SU-DHL-6 (cell line): ENCODE data around the gene WDR7.

Experiments used
- H2AFZ ChIP-seq: fragments of 200-600 bp; sonication (generic); 2 replicates; pipeline ENCODE4 v1.6.1; 2014; ENCODE audit warnings: low read depth, mild to moderate bottlenecking, moderate library complexity, mixed read lengths, antibody characterized with exemption, low read length; ENCODE audit not compliant: severe bottlenecking
- H3F3A ChIP-seq: fragments of 200-600 bp; shearing (Covaris generic); 2 replicates; pipeline ENCODE4 v1.6.0; 2016; ENCODE audit warnings: antibody characterized with exemption, mild to moderate bottlenecking; ENCODE audit not compliant: insufficient read depth
- H3K27ac ChIP-seq: fragments of 200-600 bp; sonication (generic); 2 replicates; pipeline ENCODE4 v1.5.1; 2016; ENCODE audit warnings: low read depth, mild to moderate bottlenecking, low read length, moderate library complexity, mixed read lengths
- H3K27me3 ChIP-seq: fragments of 200-600 bp; sonication (generic), shearing (Covaris generic); 2 replicates; pipeline ENCODE4 v1.6.0; 2014; ENCODE audit warnings: mild to moderate bottlenecking, low read length
- H3K36me3 ChIP-seq: fragments of 200-600 bp; sonication (generic); 2 replicates; pipeline ENCODE4 v1.6.1; 2014; ENCODE audit warnings: mild to moderate bottlenecking, low read length, mixed read lengths
- H3K4me2 ChIP-seq: fragments of 300-600, 200-600 bp; shearing (Covaris generic), sonication (generic); 2 replicates; pipeline ENCODE4 v1.6.0; 2014; ENCODE audit warnings: low read length, low read depth, mild to moderate bottlenecking; ENCODE audit not compliant: poor library complexity, severe bottlenecking
- H3K4me3 ChIP-seq: fragments of 200-600 bp; sonication (generic); 2 replicates; pipeline ENCODE4 v1.5.1; 2014; ENCODE audit warnings: antibody characterized with exemption, low read length, mild to moderate bottlenecking, mixed read lengths; ENCODE audit not compliant: insufficient read depth, poor library complexity, severe bottlenecking
- H3K79me2 ChIP-seq: fragments of 200-600 bp; sonication (generic); 2 replicates; pipeline ENCODE4 v1.6.1; 2014; ENCODE audit warnings: mild to moderate bottlenecking, low read length, moderate library complexity; ENCODE audit not compliant: insufficient read depth
- H3K9ac ChIP-seq: fragments of 200-600 bp; sonication (generic); 2 replicates; pipeline ENCODE4 v1.7.0; 2014; ENCODE audit warnings: mild to moderate bottlenecking, low read length
- H3K9me2 ChIP-seq: fragments of 200-600 bp; sonication (generic); replicated peaks from 2 replicates; pipeline ENCODE4 v1.6.1; 2014; ENCODE audit warnings: low read length; ENCODE audit not compliant: insufficient read depth
- H3K9me3 ChIP-seq: fragments of 200-600 bp; sonication (generic); 2 replicates; pipeline ENCODE4 v1.6.1; 2014; ENCODE audit warnings: low read length, mixed read lengths; ENCODE audit not compliant: insufficient read depth
- H4K20me1 ChIP-seq: fragments of 200-600 bp; sonication (generic); 2 replicates; pipeline ENCODE4 v1.6.1; 2014; ENCODE audit warnings: low read depth, mild to moderate bottlenecking, antibody characterized with exemption, low read length, moderate library complexity, mixed read lengths
- CTCF ChIP-seq: fragments of 200-600 bp; sonication (generic); IDR thresholded peaks from one replicate; pipeline ENCODE4 v1.5.1; 2017; ENCODE audit warnings: antibody characterized with exemption, mild to moderate bottlenecking, low read length, moderate library complexity; ENCODE audit not compliant: insufficient read depth, poor library complexity, severe bottlenecking
- EZH2phosphoT487 ChIP-seq: fragments of 200-600 bp; sonication (generic), shearing (Covaris generic); conservative IDR thresholded peaks from 2 replicates; pipeline ENCODE4 v1.6.1; 2018; ENCODE audit warnings: mild to moderate bottlenecking, antibody characterized with exemption, low read length, moderate library complexity, mixed read lengths

The WDR7 gene

GRCh38 chr18:56952026-56952425 is 300.9 kb downstream of the WDR7 start:
- Histone ChIP-seq H4K20me1 (no peaks in the 10 kb centered on the region), H3K9ac (no peak overlapping the region), H3K9me2 (no peaks in the 10 kb centered on the region), H3K9me3 (no peaks in the 10 kb centered on the region), H3F3A (no peaks in the 10 kb centered on the region), H2AFZ (no peak overlapping the region), H3K4me3 (no peak overlapping the region), H3K36me3 (no peaks in the 10 kb centered on the region), H3K79me2 (no peaks in the 10 kb centered on the region), H3K4me2 (no peak overlapping the region), H3K27ac (no peak overlapping the region), H3K27me3 (no peaks in the 10 kb centered on the region)
- TF ChIP-seq CTCF (no peak), EZH2phosphoT487 (no peak)

GRCh38 chr18:56953428-56954198 is 302.5 kb downstream of the WDR7 start:
- no peak for TF ChIP-seq EZH2phosphoT487
- no peak for TF ChIP-seq CTCF
- Histone ChIP-seq H2AFZ (no peak overlapping the region), H3K4me2 (no peak overlapping the region), H3K9me3 (no peaks in the 10 kb centered on the region), H3F3A (no peaks in the 10 kb centered on the region), H3K4me3 (no peak overlapping the region), H3K9me2 (no peaks in the 10 kb centered on the region), H3K79me2 (no peaks in the 10 kb centered on the region), H4K20me1 (no peaks in the 10 kb centered on the region), H3K36me3 (no peaks in the 10 kb centered on the region), H3K27ac (no peak overlapping the region), H3K9ac (no peak overlapping the region), H3K27me3 (no peaks in the 10 kb centered on the region)

- no peak overlapping the region for H2AFZ ChIP-seq
- no peak overlapping the region for H3K4me2 ChIP-seq
- no peaks in the 10 kb centered on the region for H3K9me3 ChIP-seq
- H4K20me1 ChIP-seq = no peaks in the 10 kb centered on the region
- no peaks in the 10 kb centered on the region for H3K27me3 ChIP-seq
- no peak overlapping the region for H3K27ac ChIP-seq
- H3K9ac ChIP-seq = no peak overlapping the region
- H3F3A ChIP-seq = no peaks in the 10 kb centered on the region
- H3K36me3 ChIP-seq = no peaks in the 10 kb centered on the region
- no peaks in the 10 kb centered on the region for H3K79me2 ChIP-seq
- TF ChIP-seq EZH2phosphoT487 (no peak), CTCF (no peak)
- H3K9me2 ChIP-seq = no peaks in the 10 kb centered on the region
- H3K4me3 ChIP-seq = no peak overlapping the region
Measured at GRCh38 chr18:56955490-56955889, 304.3 kb downstream of the WDR7 start.
